ENCODE results near the gene SCAI. TPM values are rescaled to one million over a fixed set of nuclear protein-coding genes. Genes with fewer than 3 reads are reported as not detected.

The SCAI gene
- total and polyA plus RNA-seq, 9 of the 15 experiments (the other 6 are each of a cell fraction or from before 2014, with no cell fraction given) = 0.70 to 12.4 (median 4.2) TPM

DNA sequence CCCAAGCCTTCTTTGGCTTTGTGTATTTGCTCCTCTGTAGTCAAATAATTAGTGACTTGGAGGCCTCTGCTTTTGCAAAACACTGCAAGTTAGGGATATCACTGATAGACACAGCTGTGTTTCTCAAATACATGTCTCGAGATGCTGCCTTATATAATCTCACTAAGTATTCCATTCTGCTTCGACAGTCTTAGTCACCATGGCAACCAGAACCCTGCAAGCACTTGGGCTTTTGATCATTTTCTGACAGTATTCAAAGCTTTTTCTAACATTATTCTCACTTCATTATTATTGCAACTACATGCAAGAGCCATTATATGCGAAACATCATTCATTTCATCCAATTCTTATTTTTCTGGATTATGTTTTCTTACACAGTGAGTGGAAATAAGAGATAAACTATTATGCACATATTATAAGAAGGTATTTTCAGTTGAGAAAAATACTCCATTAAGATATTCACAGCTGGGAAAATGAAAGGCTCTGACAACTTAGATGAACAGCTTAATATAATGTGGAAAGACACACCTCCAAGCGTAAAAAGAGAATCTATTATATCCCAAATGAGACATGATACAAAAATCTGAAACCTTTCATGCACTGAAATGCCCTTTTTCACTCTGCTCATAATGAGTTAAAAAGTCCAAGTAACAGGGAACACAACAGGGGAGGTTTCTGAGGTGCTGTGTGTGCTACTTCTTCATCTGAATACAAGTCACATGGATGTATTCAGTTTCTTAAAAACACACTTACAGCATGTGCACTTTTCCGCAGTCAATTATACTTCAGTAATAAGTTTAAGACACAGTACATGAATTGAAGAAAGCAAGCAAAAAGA, 93.9 kb downstream of the SCAI start:
- no peak overlapping the region for H2AFZ ChIP-seq (ENCODE audit: low read depth, low read length)
- DNase-seq (ENCODE audit: extremely low read depth in 1 of 4, low spot score in 3 of 4) (no peak), FAIRE-seq (no peak), ATAC-seq (no peak)
- H3K4me2 ChIP-seq (ENCODE audit: insufficient read depth, low read length) = no peak overlapping the region
- ChIA-PET CTCF (ENCODE audit: low intra/inter-chr PET ratio) (no interaction called here), POLR2A (interaction anchor here (0.5 to 1.0 kb wide), 2 partner anchors 15 to 56 kb away, joined by 3 read pairs; no protein-coding TSS in a partner anchor)
- WGBS (ENCODE audit: insufficient coverage, low coverage, missing lambda C conversion rate) = 86% methylated on average over 5 of the region's 5 CpGs
- no peaks in the 10 kb centered on the region for H3K9me3 ChIP-seq (replicated peaks; ENCODE audit: control insufficient read depth, insufficient read depth, low read depth, low read length)
- H3K79me2 ChIP-seq (ENCODE audit: control insufficient read depth, insufficient read depth, low read length) = no peaks in the 10 kb centered on the region
- in situ Hi-C loops (cut with MboI) (loop anchor here (25.0 kb wide), 1 partner anchor 937 kb away; no protein-coding TSS in a partner anchor), intact Hi-C loops (cut with micrococcal nuclease) (loop anchor here (10.0 kb wide), 1 partner anchor 65 kb away; no protein-coding TSS in a partner anchor)
- BruUV-seq (replicated peaks) = no TSS peak
- no peaks in the 10 kb centered on the region for H3K4me1 ChIP-seq (replicated peaks in 1 of 2; ENCODE audit: control insufficient read depth in 2 of 2, insufficient read depth in 2 of 2, low read length in 2 of 2)
- H3K27me3 ChIP-seq (ENCODE audit: control insufficient read depth in 2 of 2, insufficient read depth in 2 of 2, low read length in 2 of 2) = no peaks in the 10 kb centered on the region
- no peak overlapping the region for H3K9ac ChIP-seq (ENCODE audit: insufficient read depth in 1 of 2, low read depth in 2 of 2, low read length in 2 of 2)
- no peaks in the 10 kb centered on the region for H4K20me1 ChIP-seq (replicated peaks; ENCODE audit: control insufficient read depth, insufficient read depth, low read length)
- TF ChIP-seq TEAD2 (tag; IDR thresholded peaks at IDR 0.05) = no peak
- peak; percentile 79 for TF ChIP-seq RFX1 (IDR thresholded peaks at IDR 0.05)
- no peak overlapping the region for H3K27ac ChIP-seq (ENCODE audit: extremely low read depth, low read depth, low read length)
- H3K9me1 ChIP-seq (ENCODE audit: control insufficient read depth, insufficient read depth, low read length) = no peaks in the 10 kb centered on the region
- H3K36me3 ChIP-seq (ENCODE audit: control insufficient read depth, insufficient read depth, low read length) = peaks cover 8% of the 10 kb centered on the region
- H3K4me3 ChIP-seq = no peak overlapping the region

DNA sequence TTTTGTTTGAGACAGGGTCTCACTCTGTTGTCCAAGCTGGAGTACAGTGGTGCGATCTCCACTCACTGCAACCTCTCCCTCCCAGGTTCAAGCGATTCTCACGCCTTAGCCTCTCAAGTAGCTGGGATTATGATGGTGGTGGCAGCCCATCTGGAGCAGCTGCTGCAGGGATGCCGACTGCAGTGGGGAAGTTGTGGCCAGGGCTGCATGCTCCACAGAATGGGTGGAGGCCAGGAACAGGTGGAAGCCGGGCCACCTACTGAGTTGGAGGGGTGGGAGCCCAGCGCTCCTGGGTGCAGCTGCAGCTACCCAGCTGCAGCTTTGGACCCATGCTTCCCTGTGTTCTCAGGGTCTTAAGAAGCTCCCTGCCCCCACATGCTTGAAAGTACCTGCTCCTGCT, 99.7 kb downstream of the SCAI start:
- ChIA-PET POLR2A (interaction anchor here (0.6 to 0.7 kb wide), 2 partner anchors 26 to 142 kb away, joined by 3 to 4 read pairs; no protein-coding TSS in a partner anchor), CTCF (ENCODE audit: low intra/inter-chr PET ratio) (no interaction called here)
- Histone ChIP-seq H4K20me1 (replicated peaks; ENCODE audit: control insufficient read depth, insufficient read depth, low read length) (no peaks in the 10 kb centered on the region), H2AFZ (ENCODE audit: low read depth, low read length) (no peak overlapping the region), H3K9me3 (replicated peaks; ENCODE audit: control insufficient read depth, insufficient read depth, low read depth, low read length) (no peaks in the 10 kb centered on the region), H3K27me3 (ENCODE audit: control insufficient read depth in 2 of 2, insufficient read depth in 2 of 2, low read length in 2 of 2) (no peaks in the 10 kb centered on the region), H3K79me2 (ENCODE audit: control insufficient read depth, insufficient read depth, low read length) (no peaks in the 10 kb centered on the region), H3K4me3 (no peak overlapping the region), H3K9ac (ENCODE audit: insufficient read depth in 1 of 2, low read depth in 2 of 2, low read length in 2 of 2) (no peak overlapping the region; a peak in 1 of 4 replicates), H3K27ac (ENCODE audit: extremely low read depth, low read depth, low read length) (no peak overlapping the region), H3K4me2 (ENCODE audit: insufficient read depth, low read length) (no peak overlapping the region), H3K36me3 (ENCODE audit: control insufficient read depth, insufficient read depth, low read length) (no peaks in the 10 kb centered on the region; the same call in 2 of the 3 replicates), H3K9me1 (ENCODE audit: control insufficient read depth, insufficient read depth, low read length) (no peaks in the 10 kb centered on the region), H3K4me1 (replicated peaks in 1 of 2; ENCODE audit: control insufficient read depth in 2 of 2, insufficient read depth in 2 of 2, low read length in 2 of 2) (no peaks in the 10 kb centered on the region; a peak in 1 of 5 replicates)
- no peak for TF ChIP-seq CREM (IDR thresholded peaks at IDR 0.05; ENCODE audit: low read depth)
- no peak for TF ChIP-seq ZNF707 (CRISPR knock-in tag; conservative IDR thresholded peaks at IDR 0.05)
- TF ChIP-seq GTF2E2 (tag; IDR thresholded peaks at IDR 0.05) = no peak
- TF ChIP-seq FOXA3 (CRISPR knock-in tag; conservative IDR thresholded peaks at IDR 0.05 in 1 of 2, IDR thresholded peaks at IDR 0.05 in 1 of 2) = no peak
- TF ChIP-seq HNRNPLL (IDR thresholded peaks at IDR 0.05; ENCODE audit: low read depth, low read length, poor library complexity, severe bottlenecking) = no peak
- TF ChIP-seq ZNF766 (CRISPR knock-in tag; conservative IDR thresholded peaks at IDR 0.05) = no peak
- no peak for TF ChIP-seq MAZ (CRISPR knock-in tag; conservative IDR thresholded peaks at IDR 0.05 in 1 of 2, IDR thresholded peaks at IDR 0.05 in 1 of 2)
- TF ChIP-seq MTA1 (IDR thresholded peaks at IDR 0.05; ENCODE audit: borderline replicate concordance) = no peak
- TF ChIP-seq ADNP (tag; IDR thresholded peaks at IDR 0.05) = no peak
- ATAC-seq (no peak), FAIRE-seq (no peak), DNase-seq (ENCODE audit: extremely low read depth in 1 of 4, low spot score in 3 of 4) (no peak)
- no TSS peak for BruUV-seq (replicated peaks)
- WGBS (ENCODE audit: insufficient coverage, low coverage, missing lambda C conversion rate) = 76% methylated on average over 6 of the region's 6 CpGs
- intact Hi-C loops (cut with micrococcal nuclease) = no loop called here
- in situ Hi-C loops (cut with MboI) = no loop called here

All from K562 (cell line).